GM21515 (cell line): ENCODE data around the gene RFXAP.

Experiments
- ATAC-seq: cut with Tn5 transposase; IDR thresholded peaks from one replicate; pipeline ENCODE4 v1.9.1; 2021; ENCODE audit not compliant: unreplicated experiment

The RFXAP gene

GRCh38 chr13:36862722-36863121 is 43.7 kb downstream of the RFXAP start:
- ATAC-seq, result no peak

GRCh38 chr13:36865265-36865664 is 46.2 kb downstream of the RFXAP start:
- ATAC-seq, result no peak

GRCh38 chr13:36866232-36866631 is 47.2 kb downstream of the RFXAP start:
- no peak for ATAC-seq

GRCh38 chr13:36870050-36870692 is 51.1 kb downstream of the RFXAP start:
- ATAC-seq, result no peak

- ATAC-seq, result no peak
These were observed 53.6 kb downstream of the RFXAP start for GRCh38 chr13:36872621-36873020.

GRCh38 chr13:36875431-36875830 is 56.4 kb downstream of the RFXAP start:
- ATAC-seq, result no peak

GRCh38 chr13:36875961-36876360 is 56.9 kb downstream of the RFXAP start:
- ATAC-seq, result no peak
